CD14-positive monocyte (primary cell): ENCODE data around the gene IL31RA. TPM values are rescaled to one million over a fixed set of nuclear protein-coding genes. Genes with fewer than 3 reads are reported as not detected.

Experiments
- DNase-seq, 3 donors: peaks; one replicate each; pipeline ENCODE4 v3.0.0-alpha.2; 2011 to 2022
- H2AFZ ChIP-seq: 2 replicates; pipeline ENCODE4 v1.6.0; 2012; ENCODE audit warnings: mild to moderate bottlenecking, low read depth, low read length, inconsistent platforms; ENCODE audit not compliant: insufficient read depth, poor library complexity, severe bottlenecking
- H3K27ac ChIP-seq, 2 donors: 1 replicate in 1 of 2; 2 replicates in 1 of 2; pipeline ENCODE4 v1.5.1; 2012 to 2013; ENCODE audit warnings: low read length in 2 of 2, control low read depth in 1 of 2, inconsistent platforms in 1 of 2, low read depth in 1 of 2, mild to moderate bottlenecking in 1 of 2
- H3K27me3 ChIP-seq, 2 donors: one replicate each; pipeline versions ENCODE4 v1.6.0 to v1.6.1; 2011 to 2013; ENCODE audit warnings: low read length in 2 of 2; ENCODE audit not compliant: control insufficient read depth in 2 of 2, insufficient read depth in 2 of 2
- H3K36me3 ChIP-seq, 2 donors: replicated peaks in 1 of 2; 1 replicate in 1 of 2; 2 replicates in 1 of 2; pipeline versions ENCODE4 v1.5.1 to v1.6.1; 2012 to 2013; ENCODE audit warnings: low read length in 2 of 2, control low read depth in 1 of 2, inconsistent platforms in 1 of 2, mild to moderate bottlenecking in 1 of 2; ENCODE audit not compliant: insufficient read depth in 2 of 2, control insufficient read depth in 1 of 2
- H3K4me1 ChIP-seq, 2 donors: 1 replicate in 1 of 2; 2 replicates in 1 of 2; pipeline versions ENCODE4 v1.5.1 to v1.6.1; 2012 to 2013; ENCODE audit warnings: low read length in 2 of 2, control low read depth in 1 of 2, inconsistent platforms in 1 of 2, mild to moderate bottlenecking in 1 of 2, moderate library complexity in 1 of 2; ENCODE audit not compliant: insufficient read depth in 2 of 2, control insufficient read depth in 1 of 2
- H3K4me2 ChIP-seq: replicated peaks from 2 replicates; pipeline ENCODE3; 2012; ENCODE audit warnings: low read length, moderate library complexity, mild to moderate bottlenecking; ENCODE audit not compliant: poor library complexity, severe bottlenecking; ENCODE audit errors: extremely low read depth
- H3K4me3 ChIP-seq, 3 experiments: fragments of 200-600 bp in 1 of 3; sonication (generic) in 1 of 3; replicated peaks in 1 of 3; 1 replicate in 2 of 3; 2 replicates in 1 of 3; pipeline ENCODE4 v1.5.1; 2011 to 2013; ENCODE audit warnings: low read length in 3 of 3, mild to moderate bottlenecking in 3 of 3, control low read depth in 2 of 3, low read depth in 2 of 3, inconsistent platforms in 1 of 3, moderate library complexity in 1 of 3
- H3K79me2 ChIP-seq: 2 replicates; pipeline ENCODE4 v1.6.0; 2012; ENCODE audit warnings: mild to moderate bottlenecking, control low read depth, inconsistent platforms, low read length, moderate library complexity; ENCODE audit not compliant: insufficient read depth
- H3K9ac ChIP-seq: 2 replicates; pipeline ENCODE4 v1.6.0; 2017; ENCODE audit warnings: low read length, mild to moderate bottlenecking; ENCODE audit not compliant: insufficient read depth, poor library complexity, severe bottlenecking
- H3K9me3 ChIP-seq, 2 donors: replicated peaks in 1 of 2; 1 replicate in 1 of 2; 2 replicates in 1 of 2; pipeline versions ENCODE4 v1.5.1 to v1.6.1; 2012 to 2013; ENCODE audit warnings: low read length in 2 of 2, control low read depth in 1 of 2; ENCODE audit not compliant: control insufficient read depth in 1 of 2, insufficient read depth in 1 of 2
- H4K20me1 ChIP-seq: 2 replicates; pipeline ENCODE4 v1.6.0; 2012; ENCODE audit warnings: mild to moderate bottlenecking, low read length, control low read depth, moderate library complexity; ENCODE audit not compliant: insufficient read depth
- H3K27ac Mint-ChIP-seq, 7 donors: one replicate each; pipeline ENCODE4 v1.8.0; 2020; ENCODE audit warnings: mild to moderate bottlenecking in 7 of 7, mixed read lengths in 7 of 7, moderate library complexity in 6 of 7, inconsistent platforms in 2 of 7
- H3K27me3 Mint-ChIP-seq, 3 donors: one replicate each; pipeline ENCODE4 v1.8.0; 2021 to 2022; ENCODE audit warnings: low read depth in 3 of 3, mild to moderate bottlenecking in 3 of 3, mixed read lengths in 3 of 3, moderate library complexity in 3 of 3, inconsistent platforms in 1 of 3
- H3K36me3 Mint-ChIP-seq, 2 donors: one replicate each; pipeline ENCODE4 v1.8.0; 2020; ENCODE audit warnings: mixed read lengths in 2 of 2, inconsistent platforms in 1 of 2, mild to moderate bottlenecking in 1 of 2
- H3K4me1 Mint-ChIP-seq: one replicate; pipeline ENCODE4 v1.8.0; 2020; ENCODE audit warnings: mild to moderate bottlenecking, mixed read lengths
- H3K4me3 Mint-ChIP-seq, 2 donors: one replicate each; pipeline ENCODE4 v1.8.0; 2020; ENCODE audit warnings: mild to moderate bottlenecking in 2 of 2, mixed read lengths in 2 of 2, moderate library complexity in 1 of 2
- H3K9me3 Mint-ChIP-seq, 7 donors: one replicate each; pipeline ENCODE4 v1.8.0; 2020 to 2022; ENCODE audit warnings: mixed read lengths in 7 of 7, mild to moderate bottlenecking in 6 of 7, moderate library complexity in 6 of 7, inconsistent platforms in 2 of 7
- WGBS: methylation state at CpG from one replicate; pipeline ENCODE4 v1.1.5; 2013; ENCODE audit warnings: missing lambda C conversion rate; ENCODE audit not compliant: insufficient coverage; 5-methylcytosine and 5-hydroxymethylcytosine counted together
- intact Hi-C, 2 donors: fragments of 100-400 bp; cut with micrococcal nuclease; formaldehyde crosslinking; loops; one replicate each; pipeline versions ENCODE4 v1.15.0 to v1.15.1; 2023
- polyA plus RNA-seq, 3 donors: library from polyadenylated mRNA; depleted of rRNA in 1 of 3; unstranded in 2 of 3; stranded (reverse) in 1 of 3; fragments of 300-500 nt in 2 of 3; fragments of >200 nt in 1 of 3; fragmentation: Illumina TruSeq in 2 of 3; gene quantifications; 1 replicate in 2 of 3; 2 replicates in 1 of 3; pipeline ENCODE4 v1.2.3, GENCODE V29; 2012 to 2021
- TF ChIP-seq, protein P1 (sequence below): fragments of 200-600 bp; IDR thresholded peaks from one replicate; pipeline ENCODE4 v1.8.0; 2022; ENCODE audit warnings: antibody characterized with exemption, mild to moderate bottlenecking

IL31RA gene
- polyA plus RNA-seq, 3 donors: 0.52 to 1.8 (median 1.3) TPM

DNA sequence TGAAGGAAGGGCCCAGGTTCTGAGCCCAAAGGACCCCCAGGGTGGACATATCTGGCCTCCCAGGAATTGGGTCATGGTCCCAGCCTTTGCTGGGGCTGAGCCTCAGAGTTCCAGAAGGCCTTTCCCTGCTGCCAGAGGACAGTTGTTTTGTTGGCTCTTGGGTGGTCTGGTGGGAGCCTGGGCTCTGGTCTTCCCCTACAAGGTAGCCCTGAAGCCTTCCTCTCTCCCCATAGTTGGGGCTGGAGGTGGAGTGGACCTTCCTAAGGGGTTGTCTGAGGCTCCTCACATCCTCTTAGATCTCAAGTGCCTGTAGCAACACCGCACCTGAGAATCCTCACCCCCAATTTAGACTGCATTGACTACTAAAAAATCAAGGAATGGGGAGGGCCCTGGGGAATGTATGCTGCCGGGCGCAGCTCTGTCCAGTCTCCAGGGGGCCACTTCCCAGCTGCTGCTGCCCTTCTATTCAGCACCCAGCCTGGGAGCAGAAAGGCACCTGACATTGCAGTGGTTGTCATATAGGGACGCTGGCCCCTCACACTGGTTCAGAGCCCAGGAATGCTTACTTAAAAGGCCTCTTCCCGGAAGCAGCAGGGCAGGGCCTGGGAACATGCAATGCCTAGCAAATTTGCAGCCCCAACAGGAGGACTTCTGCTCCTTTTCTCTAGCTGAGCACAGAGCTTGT is 66.4 kb downstream of the IL31RA start:
- H3K79me2 ChIP-seq: no peaks in the 10 kb centered on the region
- TF ChIP-seq, protein P1, sequence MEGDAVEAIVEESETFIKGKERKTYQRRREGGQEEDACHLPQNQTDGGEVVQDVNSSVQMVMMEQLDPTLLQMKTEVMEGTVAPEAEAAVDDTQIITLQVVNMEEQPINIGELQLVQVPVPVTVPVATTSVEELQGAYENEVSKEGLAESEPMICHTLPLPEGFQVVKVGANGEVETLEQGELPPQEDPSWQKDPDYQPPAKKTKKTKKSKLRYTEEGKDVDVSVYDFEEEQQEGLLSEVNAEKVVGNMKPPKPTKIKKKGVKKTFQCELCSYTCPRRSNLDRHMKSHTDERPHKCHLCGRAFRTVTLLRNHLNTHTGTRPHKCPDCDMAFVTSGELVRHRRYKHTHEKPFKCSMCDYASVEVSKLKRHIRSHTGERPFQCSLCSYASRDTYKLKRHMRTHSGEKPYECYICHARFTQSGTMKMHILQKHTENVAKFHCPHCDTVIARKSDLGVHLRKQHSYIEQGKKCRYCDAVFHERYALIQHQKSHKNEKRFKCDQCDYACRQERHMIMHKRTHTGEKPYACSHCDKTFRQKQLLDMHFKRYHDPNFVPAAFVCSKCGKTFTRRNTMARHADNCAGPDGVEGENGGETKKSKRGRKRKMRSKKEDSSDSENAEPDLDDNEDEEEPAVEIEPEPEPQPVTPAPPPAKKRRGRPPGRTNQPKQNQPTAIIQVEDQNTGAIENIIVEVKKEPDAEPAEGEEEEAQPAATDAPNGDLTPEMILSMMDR: no peak
- H3K27ac ChIP-seq: no peak overlapping the region
- Mint-ChIP-seq H3K4me1 (peaks cover 17% of the 10 kb centered on the region), H3K27me3 (peaks cover 0 to 2% (median 2%) of the 10 kb centered on the region in 3 donors), H3K36me3 (peaks cover 32 to 62% of the 10 kb centered on the region in 2 donors), H3K27ac (peak overlapping the region in 1 of 7 donors; percentile 54), H3K4me3 (no peak overlapping the region), H3K9me3 (no peaks in the 10 kb centered on the region)
- H2AFZ ChIP-seq: no peak overlapping the region
- peaks cover 10 to 15% of the 10 kb centered on the region in 2 donors for H3K4me1 ChIP-seq
- H3K4me3 ChIP-seq: no peak overlapping the region
- H3K9ac ChIP-seq: no peak overlapping the region
- no peaks in the 10 kb centered on the region for H3K9me3 ChIP-seq
- WGBS: 100% methylated on average over 4 of the region's 5 CpGs
- H4K20me1 ChIP-seq: no peaks in the 10 kb centered on the region
- DNase-seq: no peak
- H3K27me3 ChIP-seq: no peaks in the 10 kb centered on the region
- no peak overlapping the region for H3K4me2 ChIP-seq
- intact Hi-C loops: no loop called here
- peaks cover 4 to 51% of the 10 kb centered on the region in 2 donors for H3K36me3 ChIP-seq

DNA sequence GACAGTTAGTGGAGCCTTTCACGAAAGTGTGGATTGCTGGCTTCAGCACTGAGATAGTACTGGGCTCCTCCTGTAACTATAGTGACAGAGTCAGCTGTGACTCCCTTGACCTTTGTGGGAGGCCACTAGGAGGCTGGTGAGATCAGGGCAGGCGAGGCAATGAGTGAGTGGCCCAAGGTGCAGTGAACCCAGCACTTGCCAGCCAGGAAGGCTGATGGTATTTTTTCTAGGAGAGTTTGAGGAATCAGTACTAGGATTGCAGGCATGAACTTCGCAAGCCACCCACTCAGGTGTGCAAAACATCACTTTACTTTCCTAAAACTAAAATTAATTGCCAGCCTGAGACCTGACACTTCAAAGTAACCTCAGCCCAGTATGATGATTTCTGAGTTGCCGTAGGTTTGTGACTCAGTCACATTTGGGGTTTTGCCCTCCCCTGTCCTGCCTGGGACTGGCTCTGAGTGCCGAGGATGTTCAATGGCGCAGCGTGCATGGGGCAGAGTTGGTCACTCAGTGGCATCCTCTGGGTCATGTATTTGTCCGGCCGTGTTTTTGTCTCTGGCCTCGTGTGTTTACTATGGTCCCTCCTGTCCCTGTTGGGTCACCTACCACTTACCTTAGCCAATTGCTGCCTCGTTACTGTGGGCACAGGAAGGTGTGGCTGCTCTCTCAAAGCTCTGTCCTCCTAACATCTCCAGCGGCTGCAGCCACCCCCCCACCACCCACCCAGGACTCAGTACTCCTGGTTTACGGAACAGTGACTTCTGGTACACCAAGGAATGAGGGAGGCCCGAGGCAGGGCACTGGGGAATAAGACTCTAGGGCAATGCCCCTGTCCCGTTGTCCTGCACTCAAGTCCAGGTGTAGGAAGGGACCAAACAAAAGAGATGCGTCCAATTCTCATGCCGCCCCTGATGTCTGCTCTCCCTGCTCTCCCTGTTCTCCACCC is 67.2 kb downstream of the IL31RA start:
- 98% methylated on average over 10 of the region's 17 CpGs for WGBS

More for the DNA sequence above, 67.2 kb downstream of the IL31RA start:
- DNase-seq: no peak
- Histone ChIP-seq H2AFZ (no peak overlapping the region), H3K36me3 (peaks cover 4 to 45% of the 10 kb centered on the region in 2 donors), H3K4me1 (peaks cover 16 to 19% of the 10 kb centered on the region in 2 donors), H3K9ac (no peak overlapping the region), H3K27me3 (no peaks in the 10 kb centered on the region), H3K79me2 (no peaks in the 10 kb centered on the region), H4K20me1 (no peaks in the 10 kb centered on the region), H3K4me3 (no peak overlapping the region), H3K4me2 (no peak overlapping the region), H3K27ac (no peak overlapping the region), H3K9me3 (no peaks in the 10 kb centered on the region)
- no peak overlapping the region for H3K4me3 Mint-ChIP-seq
- H3K36me3 Mint-ChIP-seq: peaks cover 29 to 54% of the 10 kb centered on the region in 2 donors
- H3K9me3 Mint-ChIP-seq: no peaks in the 10 kb centered on the region
- peak overlapping the region in 2 of 7 donors; percentile 7 to 57 for H3K27ac Mint-ChIP-seq
- H3K27me3 Mint-ChIP-seq: peaks cover 0 to 2% (median 2%) of the 10 kb centered on the region in 3 donors
- intact Hi-C loops: no loop called here
- TF ChIP-seq, protein P1: no peak
- H3K4me1 Mint-ChIP-seq: peaks cover 24% of the 10 kb centered on the region
